ENCODE results near the gene SACM1L. TPM values are rescaled to one million over a fixed set of nuclear protein-coding genes. Genes with fewer than 3 reads are reported as not detected.

Gene SACM1L
- total RNA-seq, 4 donors from 2014 or later = 33.2 to 37.4 (median 36.2) TPM

- intact Hi-C loops (cut with DNase I) = no loop called here
- no peak for TF ChIP-seq EP300 (IDR thresholded peaks at IDR 0.05)
Observed at GRCh38 chr3:45736707-45737106, 47.5 kb downstream of the SACM1L start.

GRCh38 chr3:45737234-45737633 is 48.0 kb downstream of the SACM1L start:
- WGBS = 100% methylated on average over 2 of the region's 2 CpGs
- TF ChIP-seq POLR2A (IDR thresholded peaks at IDR 0.05; ENCODE audit: low read depth) (no peak), CTCF (IDR thresholded peaks at IDR 0.05) (no peak), POLR2AphosphoS5 (IDR thresholded peaks at IDR 0.05) (no peak), EP300 (IDR thresholded peaks at IDR 0.05) (no peak)
- Histone ChIP-seq H3K27ac (replicated peaks in 1 of 4) (no peak overlapping the region), H3K36me3 (peaks cover 75 to 100% (median 95%) of the 10 kb centered on the region in 4 donors), H3K4me1 (no peaks in the 10 kb centered on the region), H3K27me3 (no peaks in the 10 kb centered on the region), H3K4me3 (no peak overlapping the region), H3K9me3 (no peaks in the 10 kb centered on the region)
- intact Hi-C loops (cut with DNase I) = no loop called here
- no peak for DNase-seq (ENCODE audit: extremely low spot score)

More at GRCh38 chr3:45736707-45737106, 47.5 kb downstream of the SACM1L start:
- no peaks in the 10 kb centered on the region for H3K9me3 ChIP-seq
- H3K4me1 ChIP-seq = no peaks in the 10 kb centered on the region
- no peak overlapping the region for H3K27ac ChIP-seq (replicated peaks in 1 of 4)
- no peak for DNase-seq (ENCODE audit: extremely low spot score)
- no peak overlapping the region for H3K4me3 ChIP-seq
- no peaks in the 10 kb centered on the region for H3K27me3 ChIP-seq
- peaks cover 72 to 100% (median 96%) of the 10 kb centered on the region in 4 donors for H3K36me3 ChIP-seq

- TF ChIP-seq POLR2A (IDR thresholded peaks at IDR 0.05; ENCODE audit: low read depth) (no peak), CTCF (IDR thresholded peaks at IDR 0.05) (no peak), EP300 (IDR thresholded peaks at IDR 0.05) (no peak), POLR2AphosphoS5 (IDR thresholded peaks at IDR 0.05) (no peak)
- H3K4me3 ChIP-seq = no peak overlapping the region
- H3K27ac ChIP-seq (replicated peaks in 1 of 4) = no peak overlapping the region
- no peaks in the 10 kb centered on the region for H3K4me1 ChIP-seq
- peaks cover 76 to 100% (median 90%) of the 10 kb centered on the region in 4 donors for H3K36me3 ChIP-seq
- no peaks in the 10 kb centered on the region for H3K27me3 ChIP-seq
- intact Hi-C loops (cut with DNase I) = no loop called here
- no peak for DNase-seq (ENCODE audit: extremely low spot score)
- WGBS = 91% methylated on average over 2 of the region's 2 CpGs
- H3K9me3 ChIP-seq = no peaks in the 10 kb centered on the region
Observed at GRCh38 chr3:45739991-45740390, 50.8 kb downstream of the SACM1L start.

- no peaks in the 10 kb centered on the region for H3K4me1 ChIP-seq
- peaks cover 63 to 100% (median 90%) of the 10 kb centered on the region in 4 donors for H3K36me3 ChIP-seq
- intact Hi-C loops (cut with DNase I) = no loop called here
- no peak overlapping the region for H3K4me3 ChIP-seq
- H3K27me3 ChIP-seq = no peaks in the 10 kb centered on the region
- TF ChIP-seq CTCF (IDR thresholded peaks at IDR 0.05) = no peak
- TF ChIP-seq EP300 (IDR thresholded peaks at IDR 0.05) = no peak
- no peak for TF ChIP-seq POLR2AphosphoS5 (IDR thresholded peaks at IDR 0.05)
- TF ChIP-seq POLR2A (IDR thresholded peaks at IDR 0.05; ENCODE audit: low read depth) = no peak
- no peak overlapping the region for H3K27ac ChIP-seq (replicated peaks in 1 of 4)
- H3K9me3 ChIP-seq = no peaks in the 10 kb centered on the region
- DNase-seq (ENCODE audit: extremely low spot score) = no peak
Observed at GRCh38 chr3:45741247-45741646, 52.1 kb downstream of the SACM1L start.

- Histone ChIP-seq H3K27me3 (no peaks in the 10 kb centered on the region), H3K4me3 (no peak overlapping the region), H3K9me3 (no peaks in the 10 kb centered on the region), H3K4me1 (no peaks in the 10 kb centered on the region), H3K27ac (replicated peaks in 1 of 4) (no peak overlapping the region), H3K36me3 (peaks cover 62 to 100% (median 90%) of the 10 kb centered on the region in 4 donors)
- TF ChIP-seq CTCF (IDR thresholded peaks at IDR 0.05) = no peak
- no peak for TF ChIP-seq POLR2A (IDR thresholded peaks at IDR 0.05; ENCODE audit: low read depth)
- no peak for TF ChIP-seq EP300 (IDR thresholded peaks at IDR 0.05)
- TF ChIP-seq POLR2AphosphoS5 (IDR thresholded peaks at IDR 0.05) = no peak
- 72% methylated on average over 6 of the region's 6 CpGs for WGBS
- DNase-seq (ENCODE audit: extremely low spot score) = no peak
- intact Hi-C loops (cut with DNase I) = no loop called here
Observed at GRCh38 chr3:45741742-45742460, 52.7 kb downstream of the SACM1L start.
